ENCODE measurements around the gene RYR2.

Gene RYR2

DNA sequence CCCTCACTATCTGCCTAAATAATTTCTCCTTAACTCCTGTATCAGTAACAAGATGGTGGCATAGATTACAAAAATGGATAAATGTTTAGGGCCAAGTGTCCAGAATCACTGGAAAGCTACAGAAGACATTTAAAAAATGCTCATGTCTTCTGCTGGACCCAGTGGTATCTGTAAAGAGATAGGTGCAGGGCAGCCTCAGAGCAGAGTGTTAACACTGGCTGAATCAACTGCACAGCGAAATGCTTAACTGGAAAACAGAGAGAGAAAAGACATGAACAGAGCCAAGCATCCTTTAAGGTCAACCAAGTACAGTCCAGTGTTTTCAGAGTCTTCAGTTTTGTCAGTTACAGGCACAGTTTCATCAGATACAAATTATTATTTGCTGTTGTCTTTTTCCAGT is 429.4 kb downstream of the RYR2 start:
- Histone ChIP-seq H3K4me1 (peaks cover 4% of the 10 kb centered on the region; the same call in 1 of the 2 replicates), H3K4me3 (ENCODE audit: low read depth, low read length) (peak overlapping the region; percentile 27), H3K9me3 (no peaks in the 10 kb centered on the region), H3K27me3 (no peaks in the 10 kb centered on the region), H3K36me3 (no peaks in the 10 kb centered on the region)
- no peak for DNase-seq
- TF ChIP-seq, protein P1, sequence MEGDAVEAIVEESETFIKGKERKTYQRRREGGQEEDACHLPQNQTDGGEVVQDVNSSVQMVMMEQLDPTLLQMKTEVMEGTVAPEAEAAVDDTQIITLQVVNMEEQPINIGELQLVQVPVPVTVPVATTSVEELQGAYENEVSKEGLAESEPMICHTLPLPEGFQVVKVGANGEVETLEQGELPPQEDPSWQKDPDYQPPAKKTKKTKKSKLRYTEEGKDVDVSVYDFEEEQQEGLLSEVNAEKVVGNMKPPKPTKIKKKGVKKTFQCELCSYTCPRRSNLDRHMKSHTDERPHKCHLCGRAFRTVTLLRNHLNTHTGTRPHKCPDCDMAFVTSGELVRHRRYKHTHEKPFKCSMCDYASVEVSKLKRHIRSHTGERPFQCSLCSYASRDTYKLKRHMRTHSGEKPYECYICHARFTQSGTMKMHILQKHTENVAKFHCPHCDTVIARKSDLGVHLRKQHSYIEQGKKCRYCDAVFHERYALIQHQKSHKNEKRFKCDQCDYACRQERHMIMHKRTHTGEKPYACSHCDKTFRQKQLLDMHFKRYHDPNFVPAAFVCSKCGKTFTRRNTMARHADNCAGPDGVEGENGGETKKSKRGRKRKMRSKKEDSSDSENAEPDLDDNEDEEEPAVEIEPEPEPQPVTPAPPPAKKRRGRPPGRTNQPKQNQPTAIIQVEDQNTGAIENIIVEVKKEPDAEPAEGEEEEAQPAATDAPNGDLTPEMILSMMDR (IDR thresholded peaks at IDR 0.05; ENCODE audit: low read depth, low read length): no peak

GRCh38 chr1:237471956-237472355 is 430.0 kb downstream of the RYR2 start:
- no peaks in the 10 kb centered on the region for H3K9me3 ChIP-seq
- no peaks in the 10 kb centered on the region for H3K27me3 ChIP-seq
- TF ChIP-seq, protein P1 (IDR thresholded peaks at IDR 0.05; ENCODE audit: low read depth, low read length): no peak
- peaks cover 4% of the 10 kb centered on the region; the same call in 1 of the 2 replicates for H3K4me1 ChIP-seq
- no peak for DNase-seq
- peak overlapping the region; percentile 27; the same call in 1 of the 2 replicates for H3K4me3 ChIP-seq (ENCODE audit: low read depth, low read length)
- no peaks in the 10 kb centered on the region for H3K36me3 ChIP-seq

DNA sequence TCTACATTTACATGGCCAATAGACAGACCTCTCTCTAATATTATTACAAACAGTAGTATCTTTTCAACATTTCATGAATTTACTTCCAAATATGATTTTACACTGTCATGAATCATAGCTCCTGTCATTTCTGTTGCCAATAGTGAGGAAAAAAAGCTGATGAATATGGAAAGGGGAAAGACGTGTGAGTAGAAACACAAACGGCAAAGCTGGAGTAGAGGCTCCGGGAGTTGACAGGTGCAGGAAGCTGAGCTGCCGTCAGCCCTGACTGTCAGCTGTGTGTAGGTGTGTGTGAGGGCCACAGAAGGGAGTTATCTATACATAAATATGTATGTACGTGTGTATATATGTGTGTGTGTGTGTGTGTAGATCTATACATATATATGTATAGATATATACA is 431.9 kb downstream of the RYR2 start:
- TF ChIP-seq, protein P1 (IDR thresholded peaks at IDR 0.05; ENCODE audit: low read depth, low read length): no peak
- peaks cover 4% of the 10 kb centered on the region; the same call in 1 of the 2 replicates for H3K4me1 ChIP-seq
- no peaks in the 10 kb centered on the region for H3K36me3 ChIP-seq
- no peaks in the 10 kb centered on the region for H3K9me3 ChIP-seq
- no peak for DNase-seq
- no peaks in the 10 kb centered on the region for H3K27me3 ChIP-seq
- no peak overlapping the region for H3K4me3 ChIP-seq (ENCODE audit: low read depth, low read length)

DNA sequence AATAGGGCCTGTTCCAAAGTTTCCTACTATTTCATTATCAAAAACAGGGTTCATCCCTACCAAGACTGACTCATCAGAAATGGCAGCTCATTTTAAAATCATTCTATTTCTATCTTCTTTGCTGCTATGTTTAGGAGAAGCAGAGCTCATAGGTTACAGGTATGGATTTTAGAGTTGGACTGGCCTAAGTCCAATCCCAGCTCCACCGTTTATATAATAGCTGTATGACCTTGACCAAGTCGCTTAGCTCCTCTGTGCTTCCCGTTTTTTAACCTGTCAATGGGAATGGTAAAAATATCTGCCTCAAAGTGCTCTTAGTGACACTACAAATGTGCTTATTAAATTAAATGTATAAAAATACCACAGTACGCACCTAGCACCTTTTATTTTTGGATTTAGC is 436.1 kb downstream of the RYR2 start:
- DNase-seq: no peak
- H3K27me3 ChIP-seq: no peaks in the 10 kb centered on the region
- no peaks in the 10 kb centered on the region for H3K9me3 ChIP-seq
- no peak overlapping the region for H3K4me3 ChIP-seq (ENCODE audit: low read depth, low read length)
- TF ChIP-seq, protein P1 (IDR thresholded peaks at IDR 0.05; ENCODE audit: low read depth, low read length): no peak
- no peaks in the 10 kb centered on the region for H3K4me1 ChIP-seq
- no peaks in the 10 kb centered on the region for H3K36me3 ChIP-seq

GRCh38 chr1:237478842-237479241 is 436.9 kb downstream of the RYR2 start:
- no peaks in the 10 kb centered on the region for H3K9me3 ChIP-seq
- no peak for DNase-seq
- no peaks in the 10 kb centered on the region for H3K4me1 ChIP-seq
- TF ChIP-seq, protein P1 (IDR thresholded peaks at IDR 0.05; ENCODE audit: low read depth, low read length): no peak
- no peaks in the 10 kb centered on the region for H3K36me3 ChIP-seq
- no peak overlapping the region for H3K4me3 ChIP-seq (ENCODE audit: low read depth, low read length)
- H3K27me3 ChIP-seq: no peaks in the 10 kb centered on the region

GRCh38 chr1:237482777-237483176 is 440.8 kb downstream of the RYR2 start:
- Histone ChIP-seq H3K4me1 (no peaks in the 10 kb centered on the region), H3K27me3 (no peaks in the 10 kb centered on the region), H3K4me3 (ENCODE audit: low read depth, low read length) (no peak overlapping the region), H3K9me3 (no peaks in the 10 kb centered on the region), H3K36me3 (no peaks in the 10 kb centered on the region)
- TF ChIP-seq, protein P1 (IDR thresholded peaks at IDR 0.05; ENCODE audit: low read depth, low read length): no peak
- DNase-seq: no peak

All from BE2C (cell line).